Erythroblast (primary cell): Measurements from ENCODE around the gene AGBL4.

Source experiments
- GATA1 ChIP-seq: IDR thresholded peaks from 2 replicates; pipeline ENCODE4 v1.6.1; 2011; ENCODE audit warnings: low read depth, mild to moderate bottlenecking, control low read depth, low read length, moderate library complexity
- POLR2A ChIP-seq: IDR thresholded peaks from 2 replicates; pipeline ENCODE4 v1.6.1; 2011; ENCODE audit warnings: mild to moderate bottlenecking, low read length

GRCh38 chr1:48704736-48705135, 1319.0 kb downstream of the AGBL4 start:
- no peak for TF ChIP-seq POLR2A
- TF ChIP-seq GATA1: no peak
